Calu3 (cell line): ENCODE data around the gene BCL7B. TPM values are rescaled to one million over a fixed set of nuclear protein-coding genes. Genes with fewer than 3 reads are reported as not detected.
"Not testable (repeated sequence)": the region's sequence is repeated elsewhere in the genome, so short reads cannot be mapped to it uniquely, and the experiment has no call there.

Experiments
- BruUV-seq: library from RNA; stranded (reverse); fragments of 400-500 nt; replicated peaks from 2 replicates; lab custom pipeline; 2021; lab: Mats Ljungman, UMichigan
- CTCF ChIA-PET: fragments of 300-600 bp; sonication (Branson Sonifier 250); formaldehyde crosslinking; loops from one replicate; lab custom pipeline; 2022; ENCODE audit warnings: antibody characterized with exemption; lab: Charles Lee
- DNase-seq: peaks from one replicate; pipeline ENCODE4 v3.0.0; 2022
- H3K27ac Mint-ChIP-seq: one replicate; pipeline ENCODE4 v1.8.0; 2022; ENCODE audit warnings: mixed read lengths; ENCODE audit not compliant: unreplicated experiment
- H3K27me3 Mint-ChIP-seq: one replicate; pipeline ENCODE4 v1.8.0; 2022; ENCODE audit warnings: mixed read lengths; ENCODE audit not compliant: unreplicated experiment
- H3K36me3 Mint-ChIP-seq: one replicate; pipeline ENCODE4 v1.8.0; 2022; ENCODE audit warnings: mild to moderate bottlenecking, moderate library complexity, mixed read lengths; ENCODE audit not compliant: insufficient read depth, unreplicated experiment
- H3K4me1 Mint-ChIP-seq: one replicate; pipeline ENCODE4 v1.8.0; 2022; ENCODE audit warnings: mild to moderate bottlenecking, low read depth, mixed read lengths; ENCODE audit not compliant: unreplicated experiment
- H3K4me3 Mint-ChIP-seq: one replicate; pipeline ENCODE4 v1.8.0; 2022; ENCODE audit warnings: mild to moderate bottlenecking, low read depth, moderate library complexity, mixed read lengths; ENCODE audit not compliant: unreplicated experiment
- H3K9me3 Mint-ChIP-seq: one replicate; pipeline ENCODE4 v1.8.0; 2022; ENCODE audit warnings: low read depth, mixed read lengths; ENCODE audit not compliant: unreplicated experiment
- intact Hi-C: fragments of 100-400 bp; cut with micrococcal nuclease; formaldehyde crosslinking; loops from one replicate; pipeline ENCODE4 v1.10.0; 2022; ENCODE audit not compliant: unreplicated experiment
- total RNA-seq: library from RNA; stranded (reverse); gene quantifications from 2 replicates; pipeline ENCODE4 v1.2.3, GENCODE V29; 2022
- TF ChIP-seq, protein P1 (sequence below): fragments of 200-600 bp; IDR thresholded peaks from one replicate; pipeline ENCODE4 v1.8.0; 2022; ENCODE audit warnings: antibody characterized with exemption; ENCODE audit not compliant: unreplicated experiment

BCL7B gene
- total RNA-seq, 1 experiment from 2014 or later: 37.8 TPM

- BruUV-seq: TSS peak; percentile 29
- DNase-seq: no peak
- Mint-ChIP-seq H3K36me3 (peaks cover 5% of the 10 kb centered on the region), H3K9me3 (no peaks in the 10 kb centered on the region), H3K27me3 (no peaks in the 10 kb centered on the region), H3K4me3 (no peak overlapping the region), H3K4me1 (no peaks in the 10 kb centered on the region), H3K27ac (no peak overlapping the region)
- TF ChIP-seq, protein P1, sequence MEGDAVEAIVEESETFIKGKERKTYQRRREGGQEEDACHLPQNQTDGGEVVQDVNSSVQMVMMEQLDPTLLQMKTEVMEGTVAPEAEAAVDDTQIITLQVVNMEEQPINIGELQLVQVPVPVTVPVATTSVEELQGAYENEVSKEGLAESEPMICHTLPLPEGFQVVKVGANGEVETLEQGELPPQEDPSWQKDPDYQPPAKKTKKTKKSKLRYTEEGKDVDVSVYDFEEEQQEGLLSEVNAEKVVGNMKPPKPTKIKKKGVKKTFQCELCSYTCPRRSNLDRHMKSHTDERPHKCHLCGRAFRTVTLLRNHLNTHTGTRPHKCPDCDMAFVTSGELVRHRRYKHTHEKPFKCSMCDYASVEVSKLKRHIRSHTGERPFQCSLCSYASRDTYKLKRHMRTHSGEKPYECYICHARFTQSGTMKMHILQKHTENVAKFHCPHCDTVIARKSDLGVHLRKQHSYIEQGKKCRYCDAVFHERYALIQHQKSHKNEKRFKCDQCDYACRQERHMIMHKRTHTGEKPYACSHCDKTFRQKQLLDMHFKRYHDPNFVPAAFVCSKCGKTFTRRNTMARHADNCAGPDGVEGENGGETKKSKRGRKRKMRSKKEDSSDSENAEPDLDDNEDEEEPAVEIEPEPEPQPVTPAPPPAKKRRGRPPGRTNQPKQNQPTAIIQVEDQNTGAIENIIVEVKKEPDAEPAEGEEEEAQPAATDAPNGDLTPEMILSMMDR: no peak
- intact Hi-C loops: no loop called here
- CTCF ChIA-PET: no interaction called here
These were observed 21.0 kb downstream of the BCL7B start for GRCh38 chr7:73536479-73536878.

DNA sequence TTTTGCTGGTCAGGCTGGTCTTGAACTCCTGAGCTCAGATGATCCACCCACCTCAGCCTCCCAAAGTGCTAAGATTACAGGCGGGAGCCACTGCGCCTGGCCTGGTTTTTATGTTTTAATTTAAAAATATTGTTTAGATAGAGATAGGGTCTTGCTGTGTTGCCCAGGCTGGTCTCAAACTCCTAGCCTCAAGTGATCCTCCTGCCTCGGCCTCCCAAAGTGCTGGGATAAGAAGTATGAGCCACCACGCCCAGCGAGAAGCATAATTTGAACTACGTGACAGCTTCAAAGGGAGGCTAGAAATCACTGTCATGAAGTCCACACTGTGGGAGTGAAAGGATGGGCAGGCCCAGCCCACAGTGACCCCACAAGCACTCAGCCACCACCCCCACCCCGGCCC lies 21.6 kb downstream of the BCL7B start:
- CTCF ChIA-PET, H3K27ac Mint-ChIP-seq, H3K4me1 Mint-ChIP-seq, BruUV-seq, H3K4me3 Mint-ChIP-seq, H3K27me3 Mint-ChIP-seq, H3K36me3 Mint-ChIP-seq, H3K9me3 Mint-ChIP-seq, intact Hi-C loops, DNase-seq: not testable (repeated sequence)

GRCh38 chr7:73533742-73534141 lies 23.7 kb downstream of the BCL7B start:
- Mint-ChIP-seq H3K4me3 (no peak overlapping the region), H3K27ac (no peak overlapping the region), H3K9me3 (no peaks in the 10 kb centered on the region), H3K27me3 (no peaks in the 10 kb centered on the region), H3K4me1 (no peaks in the 10 kb centered on the region), H3K36me3 (no peaks in the 10 kb centered on the region)
- no peak for DNase-seq
- TF ChIP-seq, protein P1: no peak
- no TSS peak for BruUV-seq
- intact Hi-C loops: no loop called here
- CTCF ChIA-PET: no interaction called here

DNA sequence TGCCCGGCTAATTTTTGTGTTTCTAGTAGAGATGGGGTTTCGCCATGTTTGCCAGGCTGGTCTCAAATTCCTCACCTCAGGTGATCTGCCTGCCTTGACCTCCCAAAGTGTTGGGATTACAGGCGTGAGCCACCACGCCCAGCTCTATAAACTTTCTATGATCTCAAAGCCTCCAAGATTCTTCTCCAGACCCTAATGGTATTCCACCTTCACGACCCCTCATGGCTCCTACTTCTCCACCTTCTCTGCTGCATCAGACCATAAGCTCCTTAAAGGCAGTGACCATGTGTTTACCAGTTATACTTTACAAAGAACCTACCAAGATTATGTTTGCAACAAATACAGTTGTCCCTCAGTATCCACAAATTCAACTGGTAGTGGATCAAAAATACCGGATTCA lies 25.3 kb downstream of the BCL7B start:
- intact Hi-C loops: no loop called here
- no peaks in the 10 kb centered on the region for H3K36me3 Mint-ChIP-seq
- TF ChIP-seq, protein P1: no peak
- no peak for DNase-seq
- no peaks in the 10 kb centered on the region for H3K27me3 Mint-ChIP-seq
- no peak overlapping the region for H3K27ac Mint-ChIP-seq
- H3K4me3 Mint-ChIP-seq: no peak overlapping the region
- CTCF ChIA-PET: no interaction called here
- no TSS peak for BruUV-seq
- H3K4me1 Mint-ChIP-seq: no peaks in the 10 kb centered on the region
- no peaks in the 10 kb centered on the region for H3K9me3 Mint-ChIP-seq

GRCh38 chr7:73530800-73531199 lies 26.7 kb downstream of the BCL7B start:
- intact Hi-C loops: no loop called here
- TF ChIP-seq, protein P1: no peak
- no peak overlapping the region for H3K4me3 Mint-ChIP-seq
- no peak overlapping the region for H3K27ac Mint-ChIP-seq
- no peak for DNase-seq
- CTCF ChIA-PET: no interaction called here
- H3K4me1 Mint-ChIP-seq: no peaks in the 10 kb centered on the region
- no TSS peak for BruUV-seq
- H3K27me3 Mint-ChIP-seq: no peaks in the 10 kb centered on the region
- no peaks in the 10 kb centered on the region for H3K36me3 Mint-ChIP-seq
- no peaks in the 10 kb centered on the region for H3K9me3 Mint-ChIP-seq
